ENCODE measurements around the gene PINK1.

The PINK1 gene

DNA sequence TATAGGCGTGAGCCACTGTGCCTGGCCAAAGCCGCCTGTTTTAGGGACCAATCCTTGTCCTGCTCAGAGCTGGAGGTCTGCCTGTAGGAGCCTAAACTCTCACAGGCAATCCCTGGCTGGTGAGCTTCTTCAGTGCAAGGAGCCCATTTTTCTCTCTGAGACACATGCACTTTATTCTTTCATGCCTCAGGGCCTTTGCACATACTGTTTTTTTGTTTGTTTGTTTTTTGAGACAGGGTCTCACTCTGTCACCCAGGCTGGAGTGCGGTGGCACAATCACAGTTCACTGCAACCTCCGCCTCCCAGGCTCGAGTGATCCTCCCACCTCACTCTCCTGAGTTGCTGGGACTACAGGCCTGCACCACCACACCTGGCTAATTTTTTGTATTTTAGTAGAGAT, 21.6 kb upstream of the PINK1 start:
- DNase-seq (ENCODE audit: low spot score) = no peak

DNA sequence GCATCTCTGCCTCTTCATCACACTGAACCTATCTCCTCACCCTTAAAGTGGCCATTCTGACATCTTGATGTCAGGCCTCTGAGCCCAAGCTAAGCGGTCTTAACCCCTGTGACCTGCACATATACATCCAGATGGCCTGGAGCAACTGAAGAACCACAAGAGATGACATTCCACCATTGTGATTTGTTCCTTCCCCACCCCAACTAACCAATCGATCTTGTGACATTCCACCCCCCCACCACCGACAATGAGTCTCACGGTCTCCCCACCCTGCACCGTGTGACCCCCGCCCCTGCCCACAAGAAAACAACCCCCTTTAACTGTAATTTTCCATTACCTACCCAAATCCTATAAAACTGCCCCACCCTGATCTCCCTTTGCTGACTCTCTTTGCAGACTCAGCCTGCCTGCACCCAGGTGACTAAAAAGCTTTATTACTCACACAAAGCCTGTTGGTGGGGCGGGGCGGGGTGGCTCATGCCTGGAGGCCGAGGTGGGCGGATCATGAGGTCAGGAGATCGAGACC, 21.0 kb upstream of the PINK1 start:
- no peak for DNase-seq (ENCODE audit: low spot score)

DNA sequence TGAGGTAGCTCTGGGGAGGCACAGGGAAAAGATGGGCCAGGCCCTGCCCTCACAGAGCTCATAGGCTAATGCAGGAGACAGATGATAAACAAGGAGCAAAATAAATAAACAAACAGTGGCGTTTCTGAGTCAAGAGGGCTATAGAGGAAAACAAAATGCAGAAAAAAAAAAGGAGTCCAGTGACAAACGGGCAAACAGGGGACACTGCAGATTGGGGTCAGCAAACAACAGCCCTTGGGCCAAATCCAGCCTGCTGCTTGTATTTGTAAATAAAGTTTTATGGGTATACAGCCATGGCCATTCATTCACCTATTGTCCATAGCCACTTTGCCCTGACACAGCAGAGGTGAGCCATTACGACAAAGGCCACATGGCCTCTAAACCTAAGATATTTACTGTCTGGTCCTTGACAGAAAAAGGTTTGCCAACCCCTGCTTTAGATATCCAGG, 19.1 kb upstream of the PINK1 start:
- DNase-seq (ENCODE audit: low spot score) = no peak

DNA sequence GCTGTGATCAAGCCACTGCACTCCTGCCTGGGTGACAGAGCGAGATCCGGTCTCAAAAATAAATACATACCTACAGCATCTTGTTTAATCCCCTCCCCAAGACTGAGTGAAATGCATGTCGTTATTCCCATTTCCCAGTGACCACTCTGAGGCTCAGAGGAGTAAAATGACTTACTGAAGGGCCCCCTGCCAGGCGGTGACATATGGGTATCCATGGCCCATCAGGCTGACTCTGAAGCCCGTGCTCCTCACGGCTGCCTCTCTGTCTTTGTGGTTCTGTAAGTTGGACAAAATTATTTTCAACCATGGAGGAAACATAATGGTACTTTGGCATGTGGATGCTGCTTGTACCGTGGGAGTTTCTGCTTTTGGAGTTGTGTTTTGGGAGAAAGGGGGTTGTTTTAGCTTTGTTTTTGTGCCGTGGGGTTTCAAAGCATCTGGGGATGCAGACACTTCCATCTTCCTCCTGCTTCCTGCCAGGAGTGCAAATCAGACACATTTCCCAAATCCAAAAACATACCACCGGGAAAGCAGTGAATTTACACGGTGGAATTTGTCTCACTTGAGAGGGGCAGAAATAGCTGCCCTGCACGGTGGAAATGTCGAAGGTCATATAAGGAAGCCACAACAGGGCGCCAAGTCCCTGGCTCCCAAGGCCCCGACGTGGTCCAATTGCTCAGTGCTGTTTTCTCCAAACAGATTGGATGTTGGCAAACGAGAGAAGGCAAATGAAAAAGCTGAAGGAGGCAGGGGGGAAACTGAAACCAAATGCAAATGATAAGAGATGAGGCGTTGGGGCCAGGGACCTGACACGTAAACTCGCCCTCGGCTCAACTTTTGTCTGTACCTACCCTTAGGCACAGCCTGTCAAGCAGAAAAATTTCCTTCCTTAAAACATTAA, 17.1 kb upstream of the PINK1 start:
- no peak for DNase-seq (ENCODE audit: low spot score)

DNA sequence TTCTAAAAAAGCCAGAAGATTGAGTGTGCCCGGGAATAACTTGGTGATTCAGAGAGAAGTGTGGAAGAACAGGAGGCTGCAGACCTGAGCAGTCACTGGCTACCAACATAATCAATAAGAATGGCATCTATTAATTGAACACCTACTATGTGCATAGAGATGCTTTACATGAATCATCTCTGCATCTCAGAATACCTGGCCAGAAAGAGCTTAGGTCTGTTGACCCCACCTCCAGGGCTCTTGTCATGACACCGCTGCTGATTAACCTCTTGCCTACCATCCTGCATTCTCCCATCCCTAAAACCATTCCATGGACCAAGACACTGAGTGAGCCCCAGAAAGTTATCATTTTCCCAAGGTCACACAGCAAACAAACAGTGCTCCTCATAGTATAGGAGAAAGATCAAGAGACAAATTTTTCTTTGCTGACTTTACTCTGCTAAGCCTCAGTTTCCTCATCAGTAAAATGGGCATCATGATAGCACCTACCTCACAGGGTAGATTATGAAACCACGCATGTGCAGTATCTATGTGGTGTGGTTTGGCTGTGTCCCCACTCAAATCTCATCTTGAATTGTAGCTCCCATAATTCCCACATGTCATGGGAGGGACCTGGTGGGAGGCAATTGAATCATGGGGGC, 16.3 kb upstream of the PINK1 start:
- DNase-seq (ENCODE audit: low spot score) = no peak

DNA sequence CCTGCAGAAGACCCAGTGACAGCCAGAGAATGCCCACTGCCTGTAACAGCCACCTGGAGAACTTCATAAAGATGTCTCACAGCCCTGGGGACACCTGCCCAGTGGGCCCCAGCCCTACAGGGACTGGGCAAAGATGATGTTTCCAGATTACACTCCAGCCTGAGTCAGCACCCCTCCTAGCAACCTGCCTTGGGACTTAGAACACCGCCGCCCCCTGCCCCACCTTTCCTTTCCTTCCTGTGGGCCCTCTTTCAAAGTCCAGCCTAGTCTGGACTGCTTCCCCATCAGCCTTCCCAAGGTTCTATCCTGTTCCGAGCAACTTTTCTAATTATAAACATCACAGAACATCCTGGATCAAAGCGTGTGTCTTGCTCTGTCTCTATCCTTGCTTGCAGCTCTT, 14.7 kb upstream of the PINK1 start:
- no peak for DNase-seq (ENCODE audit: low spot score)

DNA sequence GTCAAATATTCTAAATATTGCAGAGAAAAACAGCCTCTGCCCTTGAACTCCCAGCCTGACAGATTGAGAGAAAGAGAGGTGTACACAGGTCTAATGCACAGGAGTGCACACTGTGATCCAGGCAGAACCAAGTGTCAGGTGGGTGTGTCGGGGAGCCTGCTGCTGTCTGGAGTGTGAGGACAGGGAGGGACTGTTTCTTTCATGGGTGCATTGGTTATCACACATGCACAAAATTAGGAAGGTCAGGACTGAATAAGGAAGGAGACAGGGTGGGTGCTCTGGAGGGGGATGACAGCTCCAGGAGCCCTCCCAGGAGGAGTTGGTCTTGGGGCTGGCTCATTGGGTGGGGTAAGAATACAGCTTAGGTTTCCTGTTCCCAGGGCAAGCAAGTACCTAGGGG, 13.3 kb upstream of the PINK1 start:
- no peak for DNase-seq (ENCODE audit: low spot score)

DNA sequence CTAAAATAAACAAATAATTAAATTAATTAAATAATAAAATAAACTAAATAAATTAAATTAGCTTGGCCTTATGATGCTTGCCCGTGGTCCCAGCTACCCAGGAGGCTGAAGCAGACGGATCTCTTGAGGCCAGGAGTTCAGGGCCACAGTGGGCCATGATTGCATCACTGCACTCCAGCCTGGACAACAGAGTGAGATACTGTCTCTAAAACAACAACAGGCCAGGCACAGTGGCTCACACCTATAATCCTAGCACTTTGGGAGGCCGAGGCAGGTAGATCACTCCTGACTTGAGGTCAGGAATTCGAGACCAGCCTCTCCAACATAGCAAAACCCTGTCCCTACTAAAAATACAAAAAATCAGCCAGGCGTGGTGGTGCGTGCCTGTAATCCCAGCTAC, 12.2 kb upstream of the PINK1 start:
- no peak for DNase-seq (ENCODE audit: low spot score)

DNA sequence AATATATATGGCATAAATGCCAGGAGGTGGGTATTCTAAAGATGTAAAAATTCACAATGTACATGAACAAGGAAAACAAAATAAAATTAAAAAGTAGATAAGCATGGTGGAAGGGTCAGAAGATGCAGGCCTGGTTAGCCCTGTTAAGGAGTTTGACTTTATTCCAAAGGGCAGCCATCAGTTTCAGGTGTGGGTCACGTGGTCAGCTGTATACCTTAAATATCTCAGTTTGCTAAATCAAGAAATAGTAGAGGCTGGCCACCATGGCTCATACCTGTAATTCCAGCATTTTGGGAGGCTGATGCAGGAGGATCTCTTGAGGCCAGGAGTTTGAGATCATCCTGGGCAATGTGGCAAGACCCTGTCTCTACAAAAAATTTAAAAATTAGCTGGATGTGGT, 8.5 kb upstream of the PINK1 start:
- DNase-seq (ENCODE audit: low spot score) = no peak

DNA sequence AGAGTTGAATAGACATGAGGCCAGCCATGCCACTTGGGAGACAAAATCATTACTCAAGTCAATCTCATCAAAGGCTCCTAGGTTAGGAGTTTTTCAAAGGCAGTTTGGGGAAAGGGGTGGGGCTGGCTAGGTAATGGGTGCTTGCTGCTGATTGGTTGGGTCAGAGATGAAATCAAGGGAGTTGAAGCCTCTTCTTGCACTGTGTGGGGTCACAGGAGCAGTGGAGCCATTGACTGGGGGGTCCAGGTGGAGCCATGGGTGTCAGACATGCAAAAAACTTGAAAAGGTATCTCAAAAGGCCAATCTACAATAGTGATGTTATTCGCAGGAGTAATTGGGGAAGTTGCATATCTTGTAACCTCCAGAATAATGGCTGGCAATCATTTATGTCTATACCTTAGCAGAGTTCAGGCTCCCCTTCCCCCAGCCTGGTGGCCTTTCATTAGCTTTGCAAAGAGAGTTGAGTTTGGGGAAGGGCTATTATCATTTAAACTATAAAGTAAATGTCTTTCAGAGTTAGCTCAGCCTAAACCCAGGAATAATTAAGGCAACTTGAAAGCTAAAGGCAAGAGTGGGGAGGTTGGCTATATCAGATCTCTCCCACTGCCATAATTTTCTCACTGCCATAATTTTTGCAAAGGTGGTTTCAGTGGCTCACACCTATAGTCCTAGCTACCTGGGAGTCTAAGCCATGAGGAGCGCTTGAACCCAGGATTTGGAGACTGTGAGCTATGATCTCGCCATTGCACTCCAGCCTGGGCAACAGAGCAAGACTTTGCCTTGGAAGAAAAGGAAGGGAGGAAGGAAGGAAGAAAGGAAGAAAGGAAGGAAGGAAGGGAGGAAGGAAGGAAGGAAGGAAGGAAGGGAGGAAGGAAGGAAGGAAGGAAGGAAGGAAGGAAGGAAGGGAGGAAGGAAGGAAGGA, 7.8 kb upstream of the PINK1 start:
- DNase-seq (ENCODE audit: low spot score) = no peak

DNA sequence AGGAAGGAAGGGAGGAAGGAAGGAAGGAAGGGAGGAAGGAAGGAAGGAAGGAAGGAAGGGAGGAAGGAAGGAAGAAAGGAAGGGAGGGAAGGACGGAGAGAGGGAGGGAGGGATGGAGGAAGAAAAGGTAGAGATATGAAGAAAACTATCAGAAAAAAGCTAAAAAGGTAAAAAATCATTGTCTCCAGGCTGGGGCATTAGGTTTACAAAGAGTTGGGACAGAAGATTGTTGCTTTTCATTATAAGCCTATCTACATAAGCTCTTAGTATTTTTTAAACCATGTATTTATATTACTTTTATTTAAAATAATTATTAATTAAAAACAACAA, 7.2 kb upstream of the PINK1 start:
- DNase-seq (ENCODE audit: low spot score) = no peak

DNA sequence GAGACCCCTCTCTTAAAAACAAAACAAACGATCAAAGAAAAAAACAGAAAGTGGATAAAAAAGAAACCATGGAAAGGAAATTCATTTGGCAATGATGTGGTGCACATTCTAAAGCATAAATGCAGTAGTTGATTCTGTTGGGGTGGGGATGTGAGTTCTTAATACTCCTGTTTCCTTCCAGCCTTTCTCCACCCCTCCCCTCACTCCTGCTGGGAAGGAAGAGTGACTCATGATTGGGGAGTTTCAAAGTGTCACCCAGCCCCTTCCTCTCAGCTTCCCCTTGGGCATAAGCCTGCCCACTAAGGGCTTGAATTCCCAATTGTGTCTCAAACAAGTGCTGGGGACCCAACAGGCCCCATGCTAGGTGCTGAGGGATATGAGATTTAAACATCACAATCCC, 6.7 kb upstream of the PINK1 start:
- DNase-seq (ENCODE audit: low spot score) = no peak

DNA sequence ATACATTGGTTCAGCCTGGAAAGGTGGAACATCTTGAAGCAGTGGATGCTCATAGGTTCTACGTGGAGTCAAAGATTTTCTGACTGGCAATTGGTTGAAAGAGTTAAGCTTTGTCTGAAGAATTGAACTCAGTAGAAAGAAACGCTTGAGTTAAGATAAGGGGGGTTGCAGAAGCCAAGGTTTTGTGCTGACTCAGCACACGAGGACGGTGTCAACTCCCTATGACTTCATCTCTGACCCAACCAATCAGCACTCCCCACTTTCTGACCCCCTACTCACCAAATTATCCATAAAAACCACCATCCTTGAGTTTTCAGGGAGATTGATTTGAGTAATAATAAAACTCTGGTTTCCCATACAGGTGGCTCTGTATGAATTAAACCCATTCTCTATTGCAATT, 2.5 kb upstream of the PINK1 start:
- DNase-seq (ENCODE audit: low spot score) = no peak

DNA sequence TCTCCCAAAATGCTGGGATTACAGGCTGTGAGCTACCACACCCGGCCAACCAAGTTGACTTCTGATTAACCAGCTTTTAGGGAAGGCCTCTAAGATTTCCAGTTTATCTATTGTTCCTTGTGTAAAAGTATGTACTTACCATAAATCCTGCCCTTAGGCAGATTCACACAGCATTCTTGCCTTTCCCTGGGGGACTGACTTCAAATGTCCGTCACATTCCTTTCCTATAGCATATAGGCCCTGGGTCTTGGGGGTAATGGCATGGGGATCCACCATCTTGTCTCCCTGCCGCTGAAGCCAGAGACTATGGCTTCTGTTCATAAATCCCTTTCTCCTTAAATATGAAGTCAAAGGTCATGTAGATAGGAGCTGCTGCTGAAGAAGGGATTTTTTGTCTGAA, 872 bp upstream of the PINK1 start:
- no peak for DNase-seq (ENCODE audit: low spot score)

DNA sequence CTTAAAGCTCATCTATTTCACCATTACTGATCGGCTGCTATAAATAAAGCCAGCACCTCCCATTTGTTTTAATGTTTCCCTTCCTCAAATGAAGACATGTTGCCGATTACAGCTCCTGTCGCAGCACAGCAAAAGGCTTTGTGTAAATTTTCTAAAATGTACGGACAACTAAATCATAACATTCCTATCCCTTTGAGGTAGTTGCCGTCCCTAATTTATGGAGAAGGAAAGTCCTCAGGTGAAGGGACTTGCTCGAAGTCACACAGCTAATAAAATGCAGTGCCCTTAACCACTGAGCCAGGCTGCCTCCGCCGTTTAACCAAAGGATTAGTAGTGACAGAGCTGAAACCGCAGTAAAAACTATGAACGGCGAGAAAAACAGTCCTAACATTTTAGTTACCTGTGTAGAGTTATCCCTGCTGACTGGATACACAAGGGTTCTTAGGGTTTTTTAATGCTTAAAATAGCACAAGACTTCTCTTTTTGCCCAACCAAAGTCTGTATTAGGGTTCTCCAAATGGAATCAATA, 871 bp downstream of the PINK1 start:
- no peak for DNase-seq (ENCODE audit: low spot score)

DNA sequence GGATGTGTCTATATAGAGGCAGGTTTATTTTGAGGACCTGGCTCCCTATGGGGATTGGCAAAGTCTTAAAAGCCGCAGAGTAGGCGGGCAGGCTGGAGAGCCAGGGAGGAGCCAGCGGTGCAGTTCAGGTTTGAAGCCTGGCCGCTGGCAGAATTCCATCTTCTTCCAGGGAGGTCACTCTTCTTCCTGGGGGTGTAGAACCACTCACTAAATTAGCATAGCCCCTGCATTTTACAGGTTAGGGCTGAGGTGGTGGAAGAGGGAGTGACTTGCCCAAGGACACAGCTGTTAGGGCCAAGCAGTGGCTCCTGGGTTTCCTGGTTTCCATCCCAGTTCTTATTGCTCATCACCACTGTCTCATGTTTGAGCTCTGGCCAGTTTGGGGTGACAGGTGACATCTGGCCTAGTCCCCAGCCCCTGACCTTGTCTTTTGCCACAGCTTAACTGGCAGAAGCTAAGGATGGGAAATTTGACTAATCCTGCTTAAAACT, 1.4 kb downstream of the PINK1 start:
- peak; percentile 67 for DNase-seq (ENCODE audit: low spot score)

DNA sequence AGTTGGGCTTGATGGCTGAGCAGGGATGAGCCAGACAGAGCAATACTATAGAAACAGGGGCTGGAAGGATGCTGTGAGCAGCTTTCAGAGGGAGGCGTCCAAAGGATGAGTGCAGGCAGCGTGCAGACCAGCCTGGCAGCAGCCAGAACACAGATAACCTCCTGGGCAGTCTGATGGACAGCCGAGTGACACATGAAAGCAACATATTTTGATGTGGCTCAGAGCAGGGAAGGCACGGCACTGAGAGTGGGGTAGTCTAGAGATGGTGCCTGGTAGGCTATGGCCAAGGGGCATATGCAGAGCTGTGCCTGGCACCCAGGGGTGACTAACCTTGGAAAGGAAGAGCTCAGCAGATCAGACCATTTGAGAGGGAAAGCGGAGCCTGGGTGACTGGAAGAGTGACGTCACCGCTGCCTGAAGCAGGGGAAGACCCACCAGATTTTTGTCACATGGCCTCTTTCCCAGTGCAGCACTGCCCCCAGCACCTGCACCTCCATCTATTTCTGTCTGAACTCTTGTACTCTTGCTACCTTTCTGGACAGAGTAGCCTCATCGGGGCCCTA, 3.6 kb downstream of the PINK1 start:
- DNase-seq (ENCODE audit: low spot score) = no peak

DNA sequence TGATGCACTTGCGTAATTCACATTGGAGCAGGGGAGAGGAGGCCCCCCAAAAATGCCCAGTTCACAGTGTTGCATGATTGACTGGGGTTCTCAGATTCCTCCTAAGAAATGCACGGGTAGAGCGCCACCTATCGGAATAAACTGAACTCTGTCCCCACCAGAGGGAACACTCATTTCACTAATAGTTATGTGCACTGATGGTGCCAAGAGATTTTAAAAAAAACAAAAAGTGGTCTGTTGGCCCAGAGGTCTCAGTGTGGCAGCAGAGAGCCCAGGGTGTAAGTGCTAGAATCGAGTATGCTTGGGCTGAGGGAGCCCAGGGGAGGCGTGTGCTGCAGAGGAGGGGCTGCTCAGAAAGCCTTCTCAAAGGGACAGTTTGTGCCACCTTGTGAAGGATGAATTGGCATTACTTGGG, 6.9 kb downstream of the PINK1 start:
- DNase-seq (ENCODE audit: low spot score) = peak; percentile 65

DNA sequence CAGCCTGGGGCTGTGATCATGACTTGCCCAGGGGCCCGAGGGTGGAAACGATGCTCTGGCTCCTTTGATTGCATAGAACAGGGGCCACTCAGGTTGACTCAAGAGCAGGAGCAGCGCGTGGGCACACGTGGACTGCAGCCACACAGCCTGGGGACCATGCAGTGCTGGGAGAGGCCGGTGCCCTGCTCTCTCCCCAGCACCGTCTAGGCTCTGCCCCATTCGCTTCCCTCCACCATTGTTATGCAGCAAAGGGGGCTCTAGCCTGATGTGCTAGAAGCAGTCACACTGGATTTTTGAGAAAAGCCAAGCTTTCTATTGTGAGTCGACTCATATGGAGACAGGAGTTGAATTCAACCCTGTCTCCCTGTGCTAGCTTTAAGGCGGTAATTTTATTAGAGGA, 8.7 kb downstream of the PINK1 start:
- no peak for DNase-seq (ENCODE audit: low spot score)

DNA sequence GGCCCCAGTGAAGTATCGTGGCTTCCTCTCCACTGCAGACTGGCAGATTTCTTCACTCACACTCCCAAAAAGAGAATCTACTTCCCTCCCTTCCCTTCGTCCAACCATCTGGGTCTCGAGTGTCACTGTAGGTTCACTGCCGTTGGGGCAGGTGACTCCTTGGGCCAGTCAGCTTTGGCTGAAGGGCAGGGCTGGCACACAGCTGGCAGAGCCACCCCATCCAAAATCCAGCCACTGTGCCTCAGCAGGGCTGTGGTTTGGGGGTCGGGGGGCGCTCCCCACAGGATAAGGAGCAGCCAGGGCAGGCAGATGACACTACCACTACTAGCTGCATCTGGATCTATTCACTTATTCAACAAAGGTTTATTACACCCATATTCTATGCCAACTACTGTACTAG, 9.8 kb downstream of the PINK1 start:
- DNase-seq (ENCODE audit: low spot score) = no peak

DNA sequence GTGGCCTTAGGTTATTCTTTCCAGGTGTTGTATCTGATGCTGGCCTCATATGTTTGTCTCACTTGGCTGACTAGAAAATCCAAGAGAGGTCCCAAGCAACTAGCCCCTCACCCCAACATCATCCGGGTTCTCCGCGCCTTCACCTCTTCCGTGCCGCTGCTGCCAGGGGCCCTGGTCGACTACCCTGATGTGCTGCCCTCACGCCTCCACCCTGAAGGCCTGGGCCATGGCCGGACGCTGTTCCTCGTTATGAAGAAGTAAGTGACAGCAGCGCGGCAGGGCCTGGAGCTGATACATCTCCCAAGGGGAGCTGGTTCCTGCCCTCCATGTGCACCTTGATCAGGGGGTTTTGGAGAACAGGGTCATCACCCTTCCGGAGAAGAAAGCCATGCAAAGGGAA, 11.2 kb downstream of the PINK1 start:
- DNase-seq (ENCODE audit: low spot score) = no peak

DNA sequence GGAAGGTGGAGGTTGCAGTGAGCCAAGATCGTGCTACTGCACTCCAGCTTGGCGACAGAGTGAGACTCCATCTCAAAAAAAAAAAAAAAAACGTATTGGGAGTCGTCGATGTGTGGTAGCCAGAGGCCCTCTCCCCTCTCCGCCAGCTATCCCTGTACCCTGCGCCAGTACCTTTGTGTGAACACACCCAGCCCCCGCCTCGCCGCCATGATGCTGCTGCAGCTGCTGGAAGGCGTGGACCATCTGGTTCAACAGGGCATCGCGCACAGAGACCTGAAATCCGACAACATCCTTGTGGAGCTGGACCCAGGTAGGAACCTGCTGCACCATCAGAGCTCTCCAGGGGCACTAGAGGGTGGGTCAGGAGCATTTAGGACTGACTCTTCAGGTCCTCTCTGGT, 12.2 kb downstream of the PINK1 start:
- DNase-seq (ENCODE audit: low spot score) = no peak
